DMS 273 (cell line): ENCODE data around the gene GTF2B.
"Not testable (repeated sequence)": the region's sequence is repeated elsewhere in the genome, so short reads cannot be mapped to it uniquely, and the experiment has no call there.

Source experiments
- DNase-seq: peaks from one replicate; lab custom pipeline; 2025; ENCODE audit not compliant: unreplicated experiment; lab: John Stamatoyannopoulos, UW

The GTF2B gene

GRCh38 chr1:88885933-88886332 is 5.4 kb downstream of the GTF2B start:
- no peak for DNase-seq

GRCh38 chr1:88883156-88883555 is 8.2 kb downstream of the GTF2B start:
- no peak for DNase-seq

- DNase-seq: not testable (repeated sequence)
Measured at GRCh38 chr1:88880717-88881116, 10.7 kb downstream of the GTF2B start.

GRCh38 chr1:88878731-88879130 is 12.6 kb downstream of the GTF2B start:
- DNase-seq: no peak

- no peak for DNase-seq
Measured at GRCh38 chr1:88877911-88878310, 13.5 kb downstream of the GTF2B start.

GRCh38 chr1:88877382-88877825 is 14.0 kb downstream of the GTF2B start:
- DNase-seq: peak; percentile 52

GRCh38 chr1:88876573-88877365 is 14.6 kb downstream of the GTF2B start:
- no peak for DNase-seq

GRCh38 chr1:88875595-88875994 is 15.8 kb downstream of the GTF2B start:
- no peak for DNase-seq

GRCh38 chr1:88873737-88874349 is 17.5 kb downstream of the GTF2B start:
- DNase-seq: no peak

- DNase-seq: not testable (repeated sequence)
Measured at GRCh38 chr1:88869644-88870043, 21.7 kb downstream of the GTF2B start.

- DNase-seq: no peak
Measured at GRCh38 chr1:88867743-88868521, 23.4 kb downstream of the GTF2B start.

GRCh38 chr1:88851303-88852063 is 39.9 kb downstream of the GTF2B start:
- no peak for DNase-seq

GRCh38 chr1:88847643-88848042 is 43.7 kb downstream of the GTF2B start:
- DNase-seq: peak; percentile 18

GRCh38 chr1:88825721-88826120 is 65.6 kb downstream of the GTF2B start:
- DNase-seq: no peak

GRCh38 chr1:88819642-88820041 is 71.7 kb downstream of the GTF2B start:
- not testable (repeated sequence) for DNase-seq

- DNase-seq: no peak
Measured at GRCh38 chr1:88813471-88813870, 77.9 kb downstream of the GTF2B start.

- no peak for DNase-seq
Measured at GRCh38 chr1:88812366-88812765, 79.0 kb downstream of the GTF2B start.

- DNase-seq: no peak
Measured at GRCh38 chr1:88803444-88803843, 87.9 kb downstream of the GTF2B start.

- DNase-seq: no peak
Measured at GRCh38 chr1:88802950-88803349, 88.4 kb downstream of the GTF2B start.
